RPMI7951 (cell line): ENCODE results near the gene PLEKHG5. TPM values are rescaled to one million over a fixed set of nuclear protein-coding genes. Genes with fewer than 3 reads are reported as not detected.
A peak's percentile ranks its signal among the peaks of the same experiment; 100 is the strongest.
"Not testable (repeated sequence)": the region's sequence is repeated elsewhere in the genome, so short reads cannot be mapped to it uniquely, and the experiment has no call there.

Source experiments
- DNase-seq: peaks from one replicate; pipeline ENCODE4 v3.0.0-alpha.2; 2012; ENCODE audit warnings: low read depth
- total RNA-seq: library from RNA; depleted of rRNA; stranded (reverse); fragments of >200 nt; shearing (Covaris generic); gene quantifications from 2 replicates; pipeline ENCODE4 v1.2.3, GENCODE V29; 2014

The PLEKHG5 gene
- total RNA-seq, 1 experiment from 2014 or later, result 0.60 TPM

GRCh38 chr1:6447016-6447817, 44.2 kb downstream of the PLEKHG5 start:
- no peak for DNase-seq

GRCh38 chr1:6446665-6447015, 44.8 kb downstream of the PLEKHG5 start:
- DNase-seq, result no peak

GRCh38 chr1:6445929-6446328, 45.5 kb downstream of the PLEKHG5 start:
- not testable (repeated sequence) for DNase-seq

GRCh38 chr1:6445062-6445763, 46.3 kb downstream of the PLEKHG5 start:
- DNase-seq, result peak; percentile 21

- DNase-seq, result no peak
Measured at GRCh38 chr1:6444377-6444776, 47.1 kb downstream of the PLEKHG5 start.

- DNase-seq, result no peak
Measured at GRCh38 chr1:6443339-6444115, 47.9 kb downstream of the PLEKHG5 start.

GRCh38 chr1:6441586-6441985, 49.9 kb downstream of the PLEKHG5 start:
- no peak for DNase-seq

GRCh38 chr1:6440198-6441126, 51.0 kb downstream of the PLEKHG5 start:
- DNase-seq, result peak; percentile 49

GRCh38 chr1:6438047-6438525, 53.4 kb downstream of the PLEKHG5 start:
- peak; percentile 40 for DNase-seq

- peak; percentile 26 for DNase-seq
Measured at GRCh38 chr1:6437012-6437700, 54.3 kb downstream of the PLEKHG5 start.

- not testable (repeated sequence) for DNase-seq
Measured at GRCh38 chr1:6436277-6436676, 55.2 kb downstream of the PLEKHG5 start.

GRCh38 chr1:6435547-6435946, 55.9 kb downstream of the PLEKHG5 start:
- no peak for DNase-seq

- DNase-seq, result no peak
Measured at GRCh38 chr1:6435129-6435528, 56.3 kb downstream of the PLEKHG5 start.

GRCh38 chr1:6434186-6434585, 57.3 kb downstream of the PLEKHG5 start:
- no peak for DNase-seq

- not testable (repeated sequence) for DNase-seq
Measured at GRCh38 chr1:6431645-6432579, 59.6 kb downstream of the PLEKHG5 start.

GRCh38 chr1:6429660-6430411, 61.6 kb downstream of the PLEKHG5 start:
- not testable (repeated sequence) for DNase-seq

- DNase-seq, result not testable (repeated sequence)
Measured at GRCh38 chr1:6428453-6428852, 63.0 kb downstream of the PLEKHG5 start.
